ENCODE results near the gene TIGAR.

TIGAR gene

DNA sequence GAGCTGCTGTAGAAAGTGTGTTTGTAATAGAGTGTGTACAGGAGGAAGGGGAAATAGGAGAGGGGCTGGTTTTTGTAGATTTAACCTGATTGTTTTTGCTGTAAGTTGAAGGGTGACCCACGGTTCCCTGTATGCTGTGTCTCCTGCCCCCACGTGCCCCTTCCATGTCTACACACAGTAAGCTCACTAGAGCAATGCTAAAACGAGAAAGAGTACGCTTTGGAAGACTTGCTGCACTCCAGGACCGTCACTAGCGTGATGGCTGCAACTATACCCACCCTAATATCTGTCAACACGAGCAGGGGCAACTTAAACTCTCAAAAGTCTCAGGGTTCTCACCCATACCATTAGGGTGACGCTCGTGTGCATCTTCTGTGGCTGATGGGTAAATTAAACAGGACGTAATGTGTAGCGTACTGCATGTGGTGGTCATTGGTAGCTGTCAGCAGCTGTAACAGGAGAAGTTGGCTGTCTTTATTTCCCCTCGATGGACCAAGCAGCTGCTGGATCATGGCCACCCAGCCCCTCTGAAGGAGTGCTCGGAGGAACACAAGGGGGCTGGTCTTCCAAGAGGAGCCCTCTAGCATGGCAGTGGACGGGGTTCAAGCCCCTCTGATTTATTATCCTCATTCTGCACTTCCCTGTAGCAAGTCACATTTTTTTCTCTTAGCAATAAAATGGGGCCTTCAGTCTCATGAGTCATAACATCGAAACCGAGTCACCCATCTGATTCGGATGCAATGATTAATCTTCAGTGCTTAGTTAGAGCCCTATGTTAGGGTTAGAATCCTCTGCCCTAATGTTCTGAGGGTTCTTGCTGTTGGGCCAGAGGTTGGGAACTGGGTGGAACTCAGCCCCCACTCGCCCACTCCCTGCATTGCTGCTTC lies 33.4 kb upstream of the TIGAR start:
- in situ Hi-C loops (cut with MboI; ENCODE audit: low sequenced_read_pairs, unreplicated experiment) = loop anchor here (10.0 to 25.0 kb wide), 2 partner anchors 300 to 403 kb away; no protein-coding TSS in a partner anchor
- no peak for DNase-seq (ENCODE audit: low spot score)
- TF ChIP-seq, protein P1, sequence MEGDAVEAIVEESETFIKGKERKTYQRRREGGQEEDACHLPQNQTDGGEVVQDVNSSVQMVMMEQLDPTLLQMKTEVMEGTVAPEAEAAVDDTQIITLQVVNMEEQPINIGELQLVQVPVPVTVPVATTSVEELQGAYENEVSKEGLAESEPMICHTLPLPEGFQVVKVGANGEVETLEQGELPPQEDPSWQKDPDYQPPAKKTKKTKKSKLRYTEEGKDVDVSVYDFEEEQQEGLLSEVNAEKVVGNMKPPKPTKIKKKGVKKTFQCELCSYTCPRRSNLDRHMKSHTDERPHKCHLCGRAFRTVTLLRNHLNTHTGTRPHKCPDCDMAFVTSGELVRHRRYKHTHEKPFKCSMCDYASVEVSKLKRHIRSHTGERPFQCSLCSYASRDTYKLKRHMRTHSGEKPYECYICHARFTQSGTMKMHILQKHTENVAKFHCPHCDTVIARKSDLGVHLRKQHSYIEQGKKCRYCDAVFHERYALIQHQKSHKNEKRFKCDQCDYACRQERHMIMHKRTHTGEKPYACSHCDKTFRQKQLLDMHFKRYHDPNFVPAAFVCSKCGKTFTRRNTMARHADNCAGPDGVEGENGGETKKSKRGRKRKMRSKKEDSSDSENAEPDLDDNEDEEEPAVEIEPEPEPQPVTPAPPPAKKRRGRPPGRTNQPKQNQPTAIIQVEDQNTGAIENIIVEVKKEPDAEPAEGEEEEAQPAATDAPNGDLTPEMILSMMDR (IDR thresholded peaks at IDR 0.05; ENCODE audit: borderline replicate concordance, control extremely low read depth, extremely low read depth, insufficient read depth, missing control alignments) = no peak

DNA sequence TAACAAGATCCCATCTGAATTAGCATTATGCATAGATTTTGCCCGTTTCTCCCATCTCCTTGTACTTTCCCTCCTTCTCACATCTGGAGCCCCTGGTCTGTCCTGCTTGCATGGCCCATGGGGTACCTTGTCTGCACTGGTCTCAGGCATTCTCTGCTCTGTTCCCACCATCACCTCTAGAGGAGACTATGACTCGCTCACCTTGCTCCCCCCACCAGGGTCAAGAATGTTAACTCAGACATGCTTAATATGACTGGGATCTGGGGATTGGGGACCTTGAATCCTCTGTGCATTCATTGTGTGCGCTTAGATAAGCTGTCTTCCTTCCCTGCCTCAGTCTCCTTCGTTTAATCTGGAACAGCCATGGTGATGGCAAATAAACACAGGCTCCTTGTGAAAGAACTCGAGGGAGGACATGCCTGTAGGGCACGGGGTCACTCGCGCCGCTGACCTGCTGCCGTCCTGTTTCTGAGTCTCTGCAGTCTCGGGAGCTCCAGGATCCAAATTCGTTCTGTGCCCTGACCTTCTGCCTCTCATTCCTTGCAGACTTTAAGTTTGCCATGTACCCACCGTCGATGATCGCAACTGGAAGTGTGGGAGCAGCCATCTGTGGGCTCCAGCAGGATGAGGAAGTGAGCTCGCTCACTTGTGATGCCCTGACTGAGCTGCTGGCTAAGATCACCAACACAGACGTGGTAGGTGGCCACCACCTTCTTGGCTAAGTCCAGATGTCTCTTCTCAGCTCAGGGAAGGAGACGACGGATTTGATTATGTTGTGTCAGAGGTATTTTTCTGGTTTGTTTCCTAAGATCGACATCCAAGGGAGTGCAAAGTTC lies 32.5 kb upstream of the TIGAR start:
- TF ChIP-seq, protein P1 (IDR thresholded peaks at IDR 0.05; ENCODE audit: borderline replicate concordance, control extremely low read depth, extremely low read depth, insufficient read depth, missing control alignments) = no peak
- DNase-seq (ENCODE audit: low spot score) = no peak
- in situ Hi-C loops (cut with MboI; ENCODE audit: low sequenced_read_pairs, unreplicated experiment) = loop anchor here (10.0 to 25.0 kb wide), 2 partner anchors 301 to 404 kb away; no protein-coding TSS in a partner anchor

DNA sequence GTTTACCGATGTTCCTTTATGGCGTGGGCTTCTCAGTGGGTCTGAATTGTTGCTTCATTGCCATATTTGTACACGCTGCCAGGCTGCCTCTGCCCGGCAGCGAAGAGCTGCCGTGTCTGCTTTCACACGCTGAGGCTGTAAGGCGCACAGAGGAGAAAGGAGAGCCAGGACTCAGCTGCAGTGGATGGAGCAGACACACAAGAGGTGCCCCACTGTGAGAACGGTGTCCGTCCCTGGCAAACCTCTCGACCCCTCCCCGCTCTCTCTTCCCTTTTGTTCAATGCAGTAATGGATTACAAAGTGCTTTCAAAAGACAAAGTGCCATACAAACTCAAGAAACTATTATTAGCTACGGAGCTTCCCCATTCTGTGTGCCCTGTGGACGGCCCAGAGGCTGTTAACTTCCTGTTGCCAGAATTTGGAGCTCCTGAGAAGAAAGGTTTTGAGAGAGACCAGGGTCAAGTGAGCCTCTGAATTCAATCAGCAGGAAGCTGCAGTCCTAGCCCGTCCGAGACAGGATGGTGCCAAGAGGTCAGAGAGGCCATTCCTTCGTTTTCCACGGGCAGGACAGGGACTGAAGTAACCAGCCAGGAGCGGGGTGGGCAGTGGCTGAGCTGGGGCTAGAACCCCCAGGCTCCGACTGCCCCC lies 31.7 kb upstream of the TIGAR start:
- TF ChIP-seq, protein P1 (IDR thresholded peaks at IDR 0.05; ENCODE audit: borderline replicate concordance, control extremely low read depth, extremely low read depth, insufficient read depth, missing control alignments) = no peak
- in situ Hi-C loops (cut with MboI; ENCODE audit: low sequenced_read_pairs, unreplicated experiment) = loop anchor here (10.0 to 25.0 kb wide), 2 partner anchors 302 to 405 kb away; no protein-coding TSS in a partner anchor
- DNase-seq (ENCODE audit: low spot score) = no peak

DNA sequence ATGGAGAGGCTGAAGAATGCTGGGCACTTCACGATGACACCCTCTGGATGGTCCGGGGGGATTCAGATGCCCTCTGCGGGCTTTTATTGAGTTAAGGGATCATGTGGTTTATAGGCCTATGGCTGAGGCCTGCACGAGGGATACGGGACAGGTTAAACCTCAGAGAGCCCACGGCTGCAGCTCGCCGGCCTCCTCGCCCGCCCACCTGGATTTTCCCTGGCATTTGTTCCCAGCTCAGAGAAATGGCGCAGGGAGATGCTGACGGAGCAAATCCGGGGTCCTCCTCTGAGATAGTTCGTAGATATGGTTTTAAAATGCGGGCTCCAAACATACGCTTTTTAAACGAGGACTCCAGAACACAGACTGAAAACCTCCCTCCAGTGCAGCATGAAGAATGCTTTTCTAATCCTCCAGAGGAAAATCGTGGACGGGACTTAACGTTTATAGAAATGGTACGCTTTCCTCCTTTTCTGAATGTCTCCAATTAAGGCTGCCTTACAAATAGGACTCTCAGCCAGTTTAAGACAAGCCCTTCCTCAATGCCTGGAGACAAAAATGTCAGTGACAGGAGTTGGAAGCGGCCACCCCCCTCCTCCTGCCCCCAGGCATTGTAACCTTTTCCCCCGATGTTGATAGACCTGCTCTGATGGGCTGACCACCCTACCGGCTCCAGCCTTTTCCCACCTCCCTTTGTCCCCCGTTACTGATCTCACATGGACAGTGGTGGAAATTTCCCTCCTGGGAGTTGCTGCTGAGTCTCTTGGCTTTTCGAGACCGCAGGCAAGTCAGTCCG lies 30.8 kb upstream of the TIGAR start:
- TF ChIP-seq, protein P1 (IDR thresholded peaks at IDR 0.05; ENCODE audit: borderline replicate concordance, control extremely low read depth, extremely low read depth, insufficient read depth, missing control alignments) = no peak
- in situ Hi-C loops (cut with MboI; ENCODE audit: low sequenced_read_pairs, unreplicated experiment) = loop anchor here (10.0 to 25.0 kb wide), 2 partner anchors 303 to 405 kb away; no protein-coding TSS in a partner anchor
- DNase-seq (ENCODE audit: low spot score) = no peak

DNA sequence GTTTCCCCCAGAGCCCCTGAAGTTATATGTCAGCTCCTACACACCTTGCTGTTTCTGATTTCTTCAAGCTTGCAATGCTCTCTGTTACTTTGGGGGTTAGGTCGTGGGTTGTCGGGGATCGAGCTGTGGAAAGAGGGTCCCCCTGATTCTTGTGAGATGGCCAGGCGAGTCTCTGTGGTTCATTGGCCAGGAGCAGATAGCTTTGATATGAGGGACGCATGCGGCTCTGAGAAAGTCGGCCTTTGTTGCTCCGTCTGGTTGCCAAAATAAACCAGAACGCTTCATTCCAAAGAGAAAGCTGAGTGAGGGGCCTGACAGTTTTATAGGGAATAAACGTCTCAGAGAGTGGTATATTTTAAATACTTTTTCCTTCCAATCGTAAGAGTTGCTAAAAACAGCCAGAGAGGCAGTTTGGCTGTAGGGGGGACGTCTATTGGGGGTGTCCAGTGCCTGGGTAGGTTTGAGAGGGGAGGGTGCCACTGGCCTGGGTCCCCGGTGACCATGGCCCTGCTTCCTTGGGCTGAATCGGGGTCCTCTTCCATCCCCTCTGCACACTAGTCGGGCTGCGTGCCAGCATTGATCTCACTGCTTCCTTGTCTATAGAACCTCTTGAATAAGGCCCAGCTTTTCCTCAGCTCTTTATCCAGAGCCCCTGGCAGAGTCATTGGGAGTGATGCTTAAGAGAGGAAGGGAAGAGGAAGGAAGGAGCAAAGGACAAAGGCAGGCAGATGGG lies 28.5 kb upstream of the TIGAR start:
- in situ Hi-C loops (cut with MboI; ENCODE audit: low sequenced_read_pairs, unreplicated experiment) = loop anchor here (25.0 kb wide), 1 partner anchor 305 kb away; no protein-coding TSS in a partner anchor
- TF ChIP-seq, protein P1 (IDR thresholded peaks at IDR 0.05; ENCODE audit: borderline replicate concordance, control extremely low read depth, extremely low read depth, insufficient read depth, missing control alignments) = no peak
- no peak for DNase-seq (ENCODE audit: low spot score)

Data from GM13976 (cell line).